GM12878 (cell line): ENCODE data around the gene CRIM1. TPM values are rescaled to one million over a fixed set of nuclear protein-coding genes. Genes with fewer than 3 reads are reported as not detected.

Source experiments
- ATAC-seq: fragments of 200-7000 bp; cut with Tn5 transposase; 3 replicates; pipeline ENCODE4 v1.9.1; 2020; ENCODE audit warnings: mild to moderate bottlenecking, moderate library complexity
- BruUV-seq: library from RNA; stranded (reverse); fragments of 400-500 nt; replicated peaks from 2 replicates; lab custom pipeline; 2021; lab: Mats Ljungman, UMichigan
- CTCF ChIA-PET: fragments of 300-600 bp; sonication (Branson Sonifier 250); formaldehyde crosslinking; extraction: SDS; loops from one replicate; lab custom pipeline; 2021; ENCODE audit warnings: inconsistent platforms; lab: Yijun Ruan, JAX
- POLR2A ChIA-PET: fragments of 350-600 bp; formaldehyde crosslinking; extraction: SDS; loops from one replicate; lab custom pipeline; 2021; ENCODE audit warnings: inconsistent platforms; lab: Charles Lee
- RAD21 ChIA-PET: fragments of 300-600 bp; sonication (Branson Sonifier 250); formaldehyde crosslinking; loops from one replicate; lab custom pipeline; 2023; ENCODE audit warnings: antibody characterized with exemption; ENCODE audit not compliant: unreplicated experiment; lab: Charles Lee
- SMC1A ChIA-PET: fragments of 300-600 bp; sonication (Branson Sonifier 250); formaldehyde crosslinking; loops from one replicate; lab custom pipeline; 2023; ENCODE audit not compliant: unreplicated experiment, uncharacterized antibody; lab: Charles Lee
- DNase-seq: peaks from one replicate; pipeline ENCODE4 v3.0.0-alpha.2; 2011; ENCODE audit warnings: low read depth, low spot score
- FAIRE-seq: peaks from 3 replicates; lab custom pipeline; 2011; peaks lifted over from hg19 to GRCh38; lab: Jason Lieb, UNC
- H2AFZ ChIP-seq: 2 replicates; pipeline ENCODE4 v1.6.0; 2011; ENCODE audit warnings: low read depth, low read length, control low read depth; ENCODE audit not compliant: control insufficient read depth
- H3K27ac ChIP-seq: 2 replicates; pipeline ENCODE4 v1.5.1; 2011; ENCODE audit warnings: control low read depth; ENCODE audit not compliant: control insufficient read depth, insufficient read depth
- H3K27me3 ChIP-seq, 2 experiments: replicated peaks in 1 of 2; 2 replicates each; pipeline versions ENCODE4 v1.6.0 to v1.6.1; 2011; ENCODE audit warnings: low read length in 1 of 2; ENCODE audit not compliant: control insufficient read depth in 2 of 2, insufficient read depth in 2 of 2
- H3K36me3 ChIP-seq, 2 experiments: 2 replicates each; pipeline ENCODE4 v1.5.1; 2011; ENCODE audit warnings: low read length in 1 of 2; ENCODE audit not compliant: control insufficient read depth in 2 of 2, insufficient read depth in 2 of 2
- H3K4me1 ChIP-seq: 2 replicates; pipeline ENCODE4 v1.6.1; 2011; ENCODE audit warnings: mild to moderate bottlenecking, low read length, moderate library complexity, mixed read lengths; ENCODE audit not compliant: control insufficient read depth, insufficient read depth
- H3K4me2 ChIP-seq: 2 replicates; pipeline ENCODE4 v1.6.0; 2011; ENCODE audit warnings: control low read depth; ENCODE audit not compliant: control insufficient read depth, insufficient read depth
- H3K4me3 ChIP-seq: fragments of 200-600 bp; sonication (generic); 2 replicates; pipeline ENCODE4 v1.5.1; 2016
- H3K79me2 ChIP-seq: 2 replicates; pipeline ENCODE4 v1.6.0; 2011; ENCODE audit warnings: low read length; ENCODE audit not compliant: control insufficient read depth, insufficient read depth
- H3K9ac ChIP-seq: 2 replicates; pipeline ENCODE4 v1.8.0; 2011; ENCODE audit warnings: low read length, control low read depth, mixed read lengths; ENCODE audit not compliant: control insufficient read depth, insufficient read depth
- H3K9me3 ChIP-seq: replicated peaks from 3 replicates; pipeline ENCODE4 v1.5.1; 2011; ENCODE audit warnings: mild to moderate bottlenecking, low read length; ENCODE audit not compliant: control insufficient read depth, insufficient read depth
- H4K20me1 ChIP-seq: 2 replicates; pipeline ENCODE4 v1.6.0; 2011; ENCODE audit not compliant: control insufficient read depth, insufficient read depth
- HDAC6 ChIP-seq: fragments of 200-600 bp; sonication (generic); IDR thresholded peaks from one replicate; pipeline ENCODE4 v1.8.0; 2017; ENCODE audit warnings: antibody characterized with exemption; ENCODE audit not compliant: unreplicated experiment
- RB1 ChIP-seq: fragments of 450-650 bp; formaldehyde crosslinking; IDR thresholded peaks from 2 replicates; pipeline ENCODE4 v1.6.1; 2017; ENCODE audit warnings: mild to moderate bottlenecking, borderline replicate concordance
- TAF1 ChIP-seq: IDR thresholded peaks from 2 replicates; pipeline ENCODE4 v1.6.1; 2011; ENCODE audit warnings: mild to moderate bottlenecking, low read depth, low read length, borderline replicate concordance
- ZNF274 ChIP-seq: IDR thresholded peaks from one replicate; pipeline ENCODE4 v1.8.0; 2011; ENCODE audit not compliant: insufficient read length, insufficient read depth
- WGBS: methylation state at CpG from one replicate; pipeline ENCODE4 v1.1.6; 2016; ENCODE audit warnings: low lambda C conversion rate; ENCODE audit not compliant: insufficient replicate concordance, insufficient coverage; ENCODE audit errors: missing lambda C conversion rate; 5-methylcytosine and 5-hydroxymethylcytosine counted together
- in situ Hi-C: fragments of 300-500 bp; cut with MboI; formaldehyde crosslinking; loops from 9 replicates; pipeline ENCODE4 v1.14.3; 2018; ENCODE audit warnings: mixed read lengths
- intact Hi-C: fragments of 100-400 bp; cut with micrococcal nuclease; formaldehyde crosslinking; loops from one replicate; pipeline ENCODE4 v1.14.2; 2022; ENCODE audit not compliant: unreplicated experiment
- polyA plus RNA-seq, 11 experiments: library from polyadenylated mRNA; depleted of rRNA in 4 of 11; unstranded in 6 of 11; stranded (reverse) in 5 of 11; fragments of >200 nt; fragmentation: Nextera tagmentation in 4 of 11; fragmentation: Illumina TruSeq in 1 of 11; extraction: Ambion mirVana in 4 of 11; extraction: Trizol in 1 of 11; gene quantifications; 1 replicate in 1 of 11; 2 replicates in 10 of 11; pipeline versions ENCODE4 v1.2.1 to v1.2.3, GENCODE V29; 2011 to 2016; ENCODE audit warnings: inconsistent platforms in 2 of 11, missing spikeins in 2 of 11, low read depth in 1 of 11
- total RNA-seq, 4 experiments: library from RNA; depleted of rRNA in 3 of 4; stranded (reverse); fragments of >200 nt in 3 of 4; fragmentation: Illumina TruSeq in 1 of 4; extraction: Trizol in 1 of 4; gene quantifications; 2 replicates each; pipeline versions ENCODE4 v1.2.1 to v1.2.3, GENCODE V29; 2013 to 2021
- TF ChIP-seq, protein P1 (sequence below): fragments of 450-650 bp; IDR thresholded peaks from 2 replicates; pipeline ENCODE4 v1.6.1; 2017; ENCODE audit warnings: mild to moderate bottlenecking
- TF ChIP-seq, protein P2 (sequence below): IDR thresholded peaks from 2 replicates; pipeline ENCODE4 v1.6.1; 2012; ENCODE audit warnings: improper control_type of control experiment, low read depth, low read length; ENCODE audit not compliant: insufficient replicate concordance
- TF ChIP-seq, protein P3 (sequence below): fragments of 450-650 bp; formaldehyde crosslinking; IDR thresholded peaks from 2 replicates; pipeline ENCODE4 v1.5.0; 2022; ENCODE audit warnings: mild to moderate bottlenecking, missing genetic modification characterization

Gene CRIM1
- total and polyA plus RNA-seq, 10 of the 15 experiments (the other 5 are each of a cell fraction or from before 2014, with no cell fraction given): 0.42 to 7.4 (median 3.1) TPM

DNA sequence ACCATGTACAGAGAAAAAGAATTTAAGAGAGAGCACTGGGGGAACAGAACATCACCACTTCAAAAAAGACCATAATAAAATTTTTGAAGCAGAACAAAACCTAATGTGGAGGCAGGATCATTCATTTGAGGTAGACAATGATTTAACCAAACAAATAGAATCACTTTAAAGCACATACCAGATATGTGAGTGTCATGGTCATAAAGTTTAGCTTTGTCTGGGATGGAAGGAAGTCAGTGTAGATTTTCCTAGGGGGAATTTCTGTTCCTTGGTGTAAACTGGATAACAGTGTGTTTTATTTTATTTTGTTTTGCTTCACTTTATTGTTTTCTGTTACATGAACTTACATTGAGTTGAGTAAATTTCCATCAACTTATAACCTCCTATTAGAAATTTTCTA is 120.8 kb downstream of the CRIM1 start:
- Histone ChIP-seq H3K79me2 (no peaks in the 10 kb centered on the region), H3K27ac (no peak overlapping the region), H3K36me3 (no peaks in the 10 kb centered on the region), H3K4me1 (no peaks in the 10 kb centered on the region), H3K4me2 (no peak overlapping the region), H2AFZ (no peak overlapping the region), H3K27me3 (no peaks in the 10 kb centered on the region), H3K9ac (no peak overlapping the region), H4K20me1 (no peaks in the 10 kb centered on the region), H3K9me3 (peaks cover 3% of the 10 kb centered on the region; the same call in 1 of the 3 replicates), H3K4me3 (no peak overlapping the region)
- TF ChIP-seq, protein P1, sequence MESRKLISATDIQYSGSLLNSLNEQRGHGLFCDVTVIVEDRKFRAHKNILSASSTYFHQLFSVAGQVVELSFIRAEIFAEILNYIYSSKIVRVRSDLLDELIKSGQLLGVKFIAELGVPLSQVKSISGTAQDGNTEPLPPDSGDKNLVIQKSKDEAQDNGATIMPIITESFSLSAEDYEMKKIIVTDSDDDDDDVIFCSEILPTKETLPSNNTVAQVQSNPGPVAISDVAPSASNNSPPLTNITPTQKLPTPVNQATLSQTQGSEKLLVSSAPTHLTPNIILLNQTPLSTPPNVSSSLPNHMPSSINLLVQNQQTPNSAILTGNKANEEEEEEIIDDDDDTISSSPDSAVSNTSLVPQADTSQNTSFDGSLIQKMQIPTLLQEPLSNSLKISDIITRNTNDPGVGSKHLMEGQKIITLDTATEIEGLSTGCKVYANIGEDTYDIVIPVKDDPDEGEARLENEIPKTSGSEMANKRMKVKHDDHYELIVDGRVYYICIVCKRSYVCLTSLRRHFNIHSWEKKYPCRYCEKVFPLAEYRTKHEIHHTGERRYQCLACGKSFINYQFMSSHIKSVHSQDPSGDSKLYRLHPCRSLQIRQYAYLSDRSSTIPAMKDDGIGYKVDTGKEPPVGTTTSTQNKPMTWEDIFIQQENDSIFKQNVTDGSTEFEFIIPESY: no peak
- TF ChIP-seq TAF1: no peak
- TF ChIP-seq RB1: no peak
- ChIA-PET SMC1A (no interaction called here), RAD21 (no interaction called here), POLR2A (no interaction called here), CTCF (no interaction called here)
- DNase-seq (no peak), FAIRE-seq (no peak), ATAC-seq (no peak)
- BruUV-seq: no TSS peak
- in situ Hi-C loops (no loop called here), intact Hi-C loops (no loop called here)

GRCh38 chr2:36477315-36477714 is 121.7 kb downstream of the CRIM1 start:
- Histone ChIP-seq H3K9ac (no peak overlapping the region), H4K20me1 (no peaks in the 10 kb centered on the region), H3K27me3 (no peaks in the 10 kb centered on the region), H3K4me1 (no peaks in the 10 kb centered on the region), H3K4me3 (no peak overlapping the region), H3K9me3 (peaks cover 3% of the 10 kb centered on the region; the same call in 1 of the 3 replicates), H3K27ac (no peak overlapping the region), H2AFZ (no peak overlapping the region), H3K4me2 (no peak overlapping the region), H3K36me3 (no peaks in the 10 kb centered on the region), H3K79me2 (no peaks in the 10 kb centered on the region)
- RAD21 ChIA-PET: no interaction called here
- WGBS: 4% methylated on average over 4 of the region's 4 CpGs
- in situ Hi-C loops: no loop called here
- no peak for FAIRE-seq
- POLR2A ChIA-PET: no interaction called here
- TF ChIP-seq, protein P2, sequence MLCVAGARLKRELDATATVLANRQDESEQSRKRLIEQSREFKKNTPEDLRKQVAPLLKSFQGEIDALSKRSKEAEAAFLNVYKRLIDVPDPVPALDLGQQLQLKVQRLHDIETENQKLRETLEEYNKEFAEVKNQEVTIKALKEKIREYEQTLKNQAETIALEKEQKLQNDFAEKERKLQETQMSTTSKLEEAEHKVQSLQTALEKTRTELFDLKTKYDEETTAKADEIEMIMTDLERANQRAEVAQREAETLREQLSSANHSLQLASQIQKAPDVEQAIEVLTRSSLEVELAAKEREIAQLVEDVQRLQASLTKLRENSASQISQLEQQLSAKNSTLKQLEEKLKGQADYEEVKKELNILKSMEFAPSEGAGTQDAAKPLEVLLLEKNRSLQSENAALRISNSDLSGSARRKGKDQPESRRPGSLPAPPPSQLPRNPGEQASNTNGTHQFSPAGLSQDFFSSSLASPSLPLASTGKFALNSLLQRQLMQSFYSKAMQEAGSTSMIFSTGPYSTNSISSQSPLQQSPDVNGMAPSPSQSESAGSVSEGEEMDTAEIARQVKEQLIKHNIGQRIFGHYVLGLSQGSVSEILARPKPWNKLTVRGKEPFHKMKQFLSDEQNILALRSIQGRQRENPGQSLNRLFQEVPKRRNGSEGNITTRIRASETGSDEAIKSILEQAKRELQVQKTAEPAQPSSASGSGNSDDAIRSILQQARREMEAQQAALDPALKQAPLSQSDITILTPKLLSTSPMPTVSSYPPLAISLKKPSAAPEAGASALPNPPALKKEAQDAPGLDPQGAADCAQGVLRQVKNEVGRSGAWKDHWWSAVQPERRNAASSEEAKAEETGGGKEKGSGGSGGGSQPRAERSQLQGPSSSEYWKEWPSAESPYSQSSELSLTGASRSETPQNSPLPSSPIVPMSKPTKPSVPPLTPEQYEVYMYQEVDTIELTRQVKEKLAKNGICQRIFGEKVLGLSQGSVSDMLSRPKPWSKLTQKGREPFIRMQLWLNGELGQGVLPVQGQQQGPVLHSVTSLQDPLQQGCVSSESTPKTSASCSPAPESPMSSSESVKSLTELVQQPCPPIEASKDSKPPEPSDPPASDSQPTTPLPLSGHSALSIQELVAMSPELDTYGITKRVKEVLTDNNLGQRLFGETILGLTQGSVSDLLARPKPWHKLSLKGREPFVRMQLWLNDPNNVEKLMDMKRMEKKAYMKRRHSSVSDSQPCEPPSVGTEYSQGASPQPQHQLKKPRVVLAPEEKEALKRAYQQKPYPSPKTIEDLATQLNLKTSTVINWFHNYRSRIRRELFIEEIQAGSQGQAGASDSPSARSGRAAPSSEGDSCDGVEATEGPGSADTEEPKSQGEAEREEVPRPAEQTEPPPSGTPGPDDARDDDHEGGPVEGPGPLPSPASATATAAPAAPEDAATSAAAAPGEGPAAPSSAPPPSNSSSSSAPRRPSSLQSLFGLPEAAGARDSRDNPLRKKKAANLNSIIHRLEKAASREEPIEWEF: no peak
- TF ChIP-seq, protein P3, sequence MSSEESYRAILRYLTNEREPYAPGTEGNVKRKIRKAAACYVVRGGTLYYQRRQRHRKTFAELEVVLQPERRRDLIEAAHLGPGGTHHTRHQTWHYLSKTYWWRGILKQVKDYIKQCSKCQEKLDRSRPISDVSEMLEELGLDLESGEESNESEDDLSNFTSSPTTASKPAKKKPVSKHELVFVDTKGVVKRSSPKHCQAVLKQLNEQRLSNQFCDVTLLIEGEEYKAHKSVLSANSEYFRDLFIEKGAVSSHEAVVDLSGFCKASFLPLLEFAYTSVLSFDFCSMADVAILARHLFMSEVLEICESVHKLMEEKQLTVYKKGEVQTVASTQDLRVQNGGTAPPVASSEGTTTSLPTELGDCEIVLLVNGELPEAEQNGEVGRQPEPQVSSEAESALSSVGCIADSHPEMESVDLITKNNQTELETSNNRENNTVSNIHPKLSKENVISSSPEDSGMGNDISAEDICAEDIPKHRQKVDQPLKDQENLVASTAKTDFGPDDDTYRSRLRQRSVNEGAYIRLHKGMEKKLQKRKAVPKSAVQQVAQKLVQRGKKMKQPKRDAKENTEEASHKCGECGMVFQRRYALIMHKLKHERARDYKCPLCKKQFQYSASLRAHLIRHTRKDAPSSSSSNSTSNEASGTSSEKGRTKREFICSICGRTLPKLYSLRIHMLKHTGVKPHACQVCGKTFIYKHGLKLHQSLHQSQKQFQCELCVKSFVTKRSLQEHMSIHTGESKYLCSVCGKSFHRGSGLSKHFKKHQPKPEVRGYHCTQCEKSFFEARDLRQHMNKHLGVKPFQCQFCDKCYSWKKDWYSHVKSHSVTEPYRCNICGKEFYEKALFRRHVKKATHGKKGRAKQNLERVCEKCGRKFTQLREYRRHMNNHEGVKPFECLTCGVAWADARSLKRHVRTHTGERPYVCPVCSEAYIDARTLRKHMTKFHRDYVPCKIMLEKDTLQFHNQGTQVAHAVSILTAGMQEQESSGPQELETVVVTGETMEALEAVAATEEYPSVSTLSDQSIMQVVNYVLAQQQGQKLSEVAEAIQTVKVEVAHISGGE (CRISPR knock-in tag): no peak
- TF ChIP-seq ZNF274 (no peak), HDAC6 (no peak)
- intact Hi-C loops: no loop called here
- no TSS peak for BruUV-seq
- DNase-seq: no peak
- ATAC-seq: no peak
- SMC1A ChIA-PET: no interaction called here
- CTCF ChIA-PET: no interaction called here
